NCI-H2171 (cell line): ENCODE data around the gene SLC47A2.
"Not testable (repeated sequence)": the region's sequence is repeated elsewhere in the genome, so short reads cannot be mapped to it uniquely, and the experiment has no call there.

Experiments
- DNase-seq: peaks from one replicate; lab custom pipeline; 2025; lab: John Stamatoyannopoulos, UW

SLC47A2 gene

DNA sequence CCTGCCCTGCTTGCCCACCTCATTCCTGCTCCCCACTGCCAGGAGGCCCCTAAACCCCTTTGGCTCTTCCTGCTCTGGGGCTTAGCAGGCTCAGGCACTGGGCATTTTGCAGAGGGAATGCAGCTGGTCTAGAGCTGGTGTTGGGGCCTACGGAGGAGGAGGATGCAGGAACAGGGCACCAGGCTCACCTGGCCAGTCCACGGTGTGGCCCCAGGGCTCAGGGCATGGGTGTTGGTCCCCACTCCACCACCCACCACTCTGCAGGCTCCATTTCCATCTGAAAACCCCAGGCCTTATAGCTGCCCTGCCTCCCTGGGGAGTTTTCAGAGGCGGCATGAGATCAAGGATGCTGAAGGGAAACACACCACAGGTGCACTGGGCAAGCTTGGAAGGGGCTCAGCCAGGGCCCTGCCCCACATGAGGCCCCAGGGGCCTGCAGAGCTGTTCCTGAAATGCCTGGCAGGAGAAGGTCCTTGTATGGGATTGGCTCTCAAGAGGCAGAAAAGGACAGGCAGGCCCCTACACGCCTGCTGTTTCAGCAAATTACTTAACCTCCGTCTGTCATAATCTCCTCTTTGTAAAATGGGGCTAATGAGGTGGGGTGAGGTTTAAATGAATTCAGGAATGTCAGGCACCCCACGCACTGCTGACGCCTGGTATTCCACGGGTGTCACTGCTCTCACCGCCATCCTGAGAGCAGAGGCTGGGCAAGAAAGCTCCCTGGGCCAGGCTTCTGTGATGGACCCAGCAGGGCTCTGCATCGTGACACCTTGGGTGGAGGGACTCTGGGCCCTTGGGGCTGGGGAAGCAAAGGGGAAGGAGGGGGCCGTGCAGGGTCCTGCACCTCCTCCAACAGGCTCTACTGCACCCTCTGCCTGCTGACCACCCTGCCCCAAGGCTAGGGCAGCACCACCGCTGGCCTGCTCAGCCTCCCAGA is 9.3 kb downstream of the SLC47A2 start:
- DNase-seq: peak; percentile 92

DNA sequence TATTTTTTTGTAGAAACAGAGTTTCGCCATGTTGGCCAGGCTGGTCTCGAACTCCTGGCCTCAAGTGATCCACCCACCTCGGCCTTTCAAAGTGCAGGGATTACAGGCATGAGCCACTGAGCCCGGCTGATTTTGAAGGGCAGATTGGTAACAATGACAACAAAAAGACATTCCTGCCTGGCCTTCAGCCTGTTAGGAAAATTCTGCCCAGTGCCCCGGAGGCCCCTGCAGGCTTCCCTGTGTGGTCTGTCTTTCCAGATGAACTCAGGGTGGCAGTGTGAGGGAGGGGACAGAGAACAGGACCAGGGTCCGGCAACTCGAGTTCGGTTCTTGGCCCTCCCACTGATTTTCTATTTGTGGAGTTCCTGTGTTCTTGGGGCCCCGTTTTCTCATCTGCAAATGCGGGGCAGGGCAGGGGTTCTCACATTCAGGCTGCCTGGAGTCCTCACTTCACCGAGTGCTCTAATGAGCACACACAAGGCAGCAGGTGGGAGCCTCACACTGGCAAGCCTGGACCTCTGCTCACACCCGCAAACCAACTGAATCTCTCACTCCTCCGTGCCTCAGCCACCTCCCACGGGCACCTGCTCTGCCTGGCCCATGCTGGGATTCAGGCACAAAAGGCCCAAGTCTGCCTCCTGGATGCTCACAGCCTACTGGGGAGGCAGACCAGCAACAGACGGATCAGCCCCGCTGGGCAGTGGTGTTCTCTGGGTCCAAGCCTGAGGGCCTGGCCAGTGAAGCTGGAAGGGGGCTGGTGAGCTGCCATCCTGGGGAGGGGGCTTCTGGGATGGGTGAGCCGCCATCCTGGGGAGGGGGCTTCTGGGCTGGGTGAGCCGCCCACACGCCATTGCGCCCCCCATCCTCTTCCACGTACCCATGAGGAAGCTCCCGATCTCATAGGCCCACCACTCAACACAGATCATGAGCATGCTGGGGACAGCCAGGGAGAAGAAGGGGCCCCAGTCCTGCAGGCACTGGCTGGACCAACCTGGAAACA is 10.3 kb downstream of the SLC47A2 start:
- peak; percentile 37 for DNase-seq

DNA sequence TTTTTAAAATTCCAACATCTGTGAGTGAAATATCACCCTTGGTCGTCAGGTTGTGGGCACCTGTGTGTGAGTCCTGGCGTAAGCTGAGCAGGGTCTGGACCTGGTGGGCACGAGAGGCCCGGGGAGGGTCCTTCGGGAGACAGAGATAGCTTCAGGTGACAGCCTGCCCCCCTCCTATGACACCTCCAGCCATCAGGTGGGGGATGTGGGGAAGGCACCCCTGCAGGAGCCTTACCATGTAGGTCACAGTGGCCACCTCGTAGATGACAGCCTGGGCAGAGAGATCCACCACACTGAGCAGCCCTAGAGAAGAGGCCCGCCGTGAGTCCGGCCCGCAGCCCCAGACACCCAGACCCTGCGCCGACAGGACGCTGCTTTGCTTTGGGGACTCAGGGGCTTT is 11.2 kb downstream of the SLC47A2 start:
- DNase-seq: no peak

DNA sequence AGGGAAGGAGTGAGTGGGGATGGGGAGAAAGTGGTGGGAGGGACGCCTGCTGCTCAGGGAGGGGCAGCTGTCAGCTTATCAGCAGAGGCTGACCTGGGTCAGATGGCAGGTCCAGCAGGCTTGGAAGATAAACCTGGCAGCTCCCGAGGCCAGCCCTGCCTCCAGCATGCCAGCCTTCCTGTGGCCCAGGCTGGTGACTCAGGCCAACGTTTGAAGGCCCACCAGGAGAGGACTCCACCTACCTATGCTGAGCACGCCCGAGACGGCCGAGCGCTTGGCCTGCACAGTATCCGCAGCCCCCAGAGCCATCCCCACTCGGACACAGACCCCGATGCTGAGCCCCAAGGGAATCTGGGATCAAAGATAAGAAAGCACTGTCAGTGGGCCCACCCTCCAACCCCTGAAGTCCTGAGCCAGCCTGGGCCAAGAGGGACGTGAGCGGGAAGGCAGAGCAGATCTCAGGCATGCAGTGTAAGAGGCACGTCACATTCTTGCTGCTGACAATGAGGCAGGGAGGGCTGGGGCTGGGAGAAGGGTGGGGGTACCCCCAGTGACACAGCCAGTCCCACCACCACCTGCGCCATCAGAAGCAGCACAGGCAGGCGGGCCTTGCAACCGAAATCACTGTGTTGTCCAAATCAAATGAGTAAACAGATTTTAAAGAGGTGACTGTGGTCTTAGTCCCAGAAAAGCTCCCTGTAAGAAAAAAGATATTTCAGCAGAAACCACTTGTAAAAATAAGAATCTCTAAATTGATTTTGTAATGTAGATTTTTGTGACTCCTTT is 12.4 kb downstream of the SLC47A2 start:
- no peak for DNase-seq

DNA sequence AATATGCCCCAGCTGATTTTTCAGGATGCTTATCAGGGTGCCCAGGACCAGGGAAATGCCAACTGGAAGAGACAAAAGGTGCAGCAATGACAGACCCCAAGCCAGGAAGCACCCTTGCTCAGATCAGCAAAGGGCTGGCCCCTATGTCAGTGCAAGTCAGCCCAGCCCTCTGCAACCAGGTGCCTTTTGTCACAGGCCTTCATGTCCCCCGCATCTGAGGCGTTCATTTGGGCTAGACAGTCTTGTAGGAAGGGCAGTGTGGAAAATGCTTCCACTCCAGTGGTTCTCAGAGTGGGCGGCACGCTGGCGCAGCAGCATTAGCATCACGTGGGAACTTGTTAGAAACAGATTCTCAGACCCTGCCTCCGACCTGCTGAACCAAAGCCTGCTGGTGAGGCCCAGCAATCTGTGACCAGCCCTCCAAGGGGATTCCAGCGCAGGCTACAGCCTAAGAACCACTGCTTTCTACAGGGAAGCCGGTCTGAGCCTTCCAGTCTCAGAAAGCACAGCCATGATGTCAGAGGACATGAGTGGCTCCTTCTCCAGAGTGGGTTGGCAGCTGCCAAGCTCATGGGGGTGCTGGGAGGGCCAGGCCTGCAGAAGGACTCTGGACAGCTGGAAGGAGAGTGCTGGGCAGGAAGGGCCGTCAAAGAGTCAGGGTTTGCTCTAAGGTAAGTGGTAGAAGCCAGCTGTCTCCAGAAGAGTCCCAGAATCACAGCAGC is 13.1 kb downstream of the SLC47A2 start:
- no peak for DNase-seq

DNA sequence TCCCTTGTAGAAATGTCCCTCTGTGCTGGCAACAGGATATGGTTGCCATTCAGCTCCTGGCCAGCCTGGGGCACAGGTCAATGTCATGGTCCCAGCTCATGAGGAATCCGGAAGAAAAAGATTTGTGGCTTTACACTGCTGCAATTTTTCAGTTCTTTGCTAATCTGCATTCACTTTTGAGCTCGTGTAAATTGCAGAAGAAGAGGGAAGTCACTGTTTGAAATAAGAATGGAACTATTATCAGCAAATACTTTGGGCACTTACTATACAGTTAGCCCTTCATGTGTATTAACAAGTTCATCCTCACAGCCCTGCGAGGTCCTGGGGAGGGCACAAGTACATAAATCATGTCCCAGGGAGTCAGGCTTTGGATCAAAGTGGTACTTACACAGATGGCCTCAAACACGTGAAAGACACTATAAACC is 14.2 kb downstream of the SLC47A2 start:
- DNase-seq: no peak

DNA sequence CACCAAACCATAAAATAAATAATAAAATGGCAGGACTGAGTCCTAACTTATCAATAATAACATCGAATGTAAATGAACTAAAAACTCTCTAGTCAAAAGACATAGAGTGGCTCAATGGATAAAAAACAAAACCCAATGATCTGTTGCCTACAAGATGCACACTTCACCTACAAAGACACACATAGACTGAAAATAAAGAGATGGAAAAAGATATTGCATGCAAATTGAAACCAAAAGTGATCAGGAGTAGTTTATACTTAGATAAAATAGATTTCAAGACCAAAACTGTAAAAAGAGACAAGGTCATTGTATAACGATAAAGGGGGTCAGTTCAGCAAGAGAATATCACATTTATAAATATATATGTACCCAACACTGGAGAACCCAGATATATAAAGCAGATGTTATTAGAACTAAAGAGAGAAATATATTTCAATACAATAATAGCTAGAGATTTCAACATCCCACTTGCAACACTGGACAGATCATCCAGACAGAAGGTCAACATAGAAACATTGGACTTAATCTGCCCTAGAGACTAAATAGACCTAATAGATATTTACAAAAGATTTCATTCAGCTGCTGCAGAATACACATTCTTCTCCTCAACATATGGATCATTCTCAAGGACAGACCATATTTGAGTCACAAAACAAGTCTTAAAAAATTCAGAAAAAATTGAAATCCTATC is 29.8 kb downstream of the SLC47A2 start:
- no peak for DNase-seq

DNA sequence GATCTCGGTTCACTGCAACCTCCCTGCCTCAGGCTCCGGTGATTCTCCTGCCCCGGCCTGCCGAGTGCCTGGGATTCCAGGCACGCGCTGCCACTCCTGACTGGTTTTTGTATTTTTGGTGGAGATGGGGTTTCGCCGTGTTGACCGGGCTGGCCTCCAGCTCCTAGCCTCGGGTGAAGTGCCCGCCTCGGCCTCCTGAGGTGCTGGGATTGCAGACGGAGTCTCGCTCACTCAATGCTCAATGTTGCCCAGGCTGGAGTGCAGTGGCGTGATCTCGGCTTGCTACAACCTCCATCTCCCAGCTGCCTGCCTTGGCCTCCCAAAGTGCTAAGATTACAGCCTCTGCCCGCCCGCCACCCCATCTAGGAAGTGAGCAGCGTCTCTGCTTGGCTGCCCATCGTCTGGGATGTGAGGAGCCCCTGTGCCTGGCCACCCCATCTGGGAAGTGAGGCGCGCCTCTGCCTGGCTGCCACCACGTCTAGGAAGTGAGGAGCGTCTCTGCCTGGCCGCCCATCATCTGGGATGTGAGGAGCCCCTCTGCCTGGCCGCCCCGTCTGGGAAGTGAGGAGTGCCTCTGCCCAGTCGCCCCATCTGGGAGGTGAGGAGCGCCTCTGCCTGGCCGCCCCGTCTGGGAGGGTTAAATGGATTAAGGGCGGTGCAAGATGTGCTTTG is 31.3 kb downstream of the SLC47A2 start:
- not testable (repeated sequence) for DNase-seq

DNA sequence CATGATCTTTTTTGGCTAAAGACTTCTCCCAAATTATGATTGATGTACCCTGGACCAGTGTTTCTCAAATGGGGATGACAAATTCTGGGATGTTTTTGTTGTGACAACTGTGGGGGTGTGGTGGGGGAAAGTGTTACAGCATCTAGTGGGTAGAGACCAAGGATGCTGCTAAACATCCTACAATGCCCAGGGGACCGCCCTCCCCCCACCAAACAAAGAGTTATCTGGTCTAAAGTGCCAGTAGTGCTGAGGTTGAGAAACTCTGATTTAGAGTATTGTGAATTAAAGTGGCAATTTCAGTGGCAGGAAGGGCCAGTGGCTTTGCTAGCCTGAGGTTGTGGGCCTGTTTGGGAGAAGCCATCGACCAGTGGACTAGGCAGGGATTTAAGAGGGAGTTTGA is 33.3 kb downstream of the SLC47A2 start:
- DNase-seq: no peak

DNA sequence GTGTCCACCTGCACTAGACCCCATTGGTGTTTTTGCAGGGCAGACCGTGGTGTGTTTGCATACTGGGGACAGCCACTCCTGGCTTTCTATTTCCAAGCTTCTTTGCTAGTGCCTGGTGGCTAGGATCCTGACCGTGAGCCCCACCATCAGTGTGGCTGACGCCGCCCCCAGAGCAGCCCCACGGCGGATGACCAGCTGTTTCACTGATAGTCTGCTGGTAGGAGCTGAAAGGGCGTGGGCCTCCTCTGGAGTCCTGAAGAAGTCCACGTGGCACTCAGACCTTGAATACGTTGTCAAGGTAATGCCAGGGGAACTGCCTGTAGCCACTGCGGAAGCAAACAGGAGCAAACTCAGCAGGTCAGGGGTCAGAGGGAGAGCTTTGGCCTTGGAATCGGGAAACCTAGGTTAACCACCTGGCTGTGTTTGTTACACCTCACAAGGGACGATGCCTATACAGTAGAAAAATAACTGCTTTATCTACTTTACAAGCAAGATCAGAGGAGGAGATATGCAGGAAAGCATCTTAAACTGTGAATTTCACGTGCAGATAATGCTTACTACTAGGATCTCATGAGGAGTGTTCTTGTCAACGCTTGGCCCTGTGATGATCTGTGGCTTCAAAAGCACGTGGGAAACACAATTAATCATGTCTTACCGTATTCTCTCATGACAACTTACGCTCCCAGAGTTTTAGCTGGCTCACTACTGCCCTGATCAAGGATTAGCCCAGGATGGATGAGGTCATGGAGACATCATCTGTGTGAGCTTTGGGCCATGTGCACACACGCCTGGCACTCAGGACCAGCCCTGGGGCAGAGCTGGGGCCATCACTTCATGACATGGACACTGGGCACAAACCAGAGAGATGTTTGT is 37.6 kb downstream of the SLC47A2 start:
- no peak for DNase-seq

DNA sequence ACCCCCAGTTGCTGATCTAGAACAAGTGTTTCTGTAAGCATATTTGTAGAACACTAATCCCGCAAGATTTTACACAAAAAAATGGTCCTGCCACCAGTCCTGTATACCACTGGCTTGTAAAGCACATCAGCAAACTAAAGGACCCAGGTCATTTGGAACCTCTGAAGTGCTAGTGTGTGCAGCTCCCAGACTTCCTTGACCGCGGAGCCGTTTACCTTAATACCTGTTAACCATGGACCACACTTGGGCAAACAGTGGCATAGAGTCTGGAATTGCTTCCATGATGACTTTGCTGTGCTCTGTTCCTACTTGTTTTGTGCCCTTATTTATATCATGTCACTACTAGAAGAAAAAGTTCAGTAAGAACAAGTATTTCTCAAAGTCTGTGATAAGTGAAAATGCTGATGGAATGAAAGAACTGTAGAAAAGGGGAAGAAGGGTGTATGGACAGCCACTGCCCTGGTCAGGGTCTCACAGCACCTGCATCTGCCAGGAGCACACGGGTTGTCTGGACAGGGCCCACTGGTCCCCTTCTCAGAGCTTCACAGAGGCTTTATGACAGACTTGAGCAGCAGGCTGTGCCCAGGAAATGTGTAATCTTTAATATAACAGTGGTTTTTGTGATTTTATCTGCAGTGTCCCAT is 38.5 kb downstream of the SLC47A2 start:
- DNase-seq: no peak

DNA sequence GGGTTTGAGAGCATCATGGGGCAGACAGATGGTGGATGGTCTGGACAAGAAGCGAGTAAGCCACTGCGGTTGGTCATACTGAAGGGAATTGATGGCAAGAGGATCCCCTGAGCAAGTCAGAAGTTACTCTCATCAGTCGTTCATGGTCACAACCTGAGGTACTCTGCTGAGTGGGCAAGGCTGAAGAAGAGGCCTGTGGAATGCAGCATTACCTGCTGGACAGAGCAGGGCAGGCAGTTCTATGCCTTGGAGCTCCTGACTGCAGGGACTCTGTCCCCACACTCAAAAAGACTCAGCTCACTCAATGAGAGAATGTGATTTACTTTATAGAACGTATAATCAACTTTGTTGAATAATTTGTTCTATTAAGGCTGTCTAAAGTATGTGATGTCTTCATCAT is 39.5 kb downstream of the SLC47A2 start:
- no peak for DNase-seq

DNA sequence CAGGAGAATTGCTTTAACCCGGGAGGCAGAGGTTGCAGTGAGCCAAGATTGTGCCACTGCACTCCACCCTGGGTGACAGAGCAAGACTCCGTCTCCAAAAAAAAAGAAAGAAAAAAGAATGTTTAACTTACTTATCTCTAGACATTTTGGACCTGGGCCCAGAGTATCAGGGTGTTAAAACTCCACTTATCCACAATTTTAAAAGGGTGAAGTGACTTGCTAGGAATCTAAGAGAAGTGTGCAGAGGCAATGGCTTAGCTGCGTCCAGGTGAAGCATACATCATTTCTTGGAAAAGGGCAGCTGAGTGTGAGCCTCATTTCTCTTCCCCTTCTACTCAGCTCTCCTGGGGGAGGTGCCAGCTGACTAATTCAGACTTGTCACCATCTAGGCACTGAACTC is 42.8 kb downstream of the SLC47A2 start:
- no peak for DNase-seq

DNA sequence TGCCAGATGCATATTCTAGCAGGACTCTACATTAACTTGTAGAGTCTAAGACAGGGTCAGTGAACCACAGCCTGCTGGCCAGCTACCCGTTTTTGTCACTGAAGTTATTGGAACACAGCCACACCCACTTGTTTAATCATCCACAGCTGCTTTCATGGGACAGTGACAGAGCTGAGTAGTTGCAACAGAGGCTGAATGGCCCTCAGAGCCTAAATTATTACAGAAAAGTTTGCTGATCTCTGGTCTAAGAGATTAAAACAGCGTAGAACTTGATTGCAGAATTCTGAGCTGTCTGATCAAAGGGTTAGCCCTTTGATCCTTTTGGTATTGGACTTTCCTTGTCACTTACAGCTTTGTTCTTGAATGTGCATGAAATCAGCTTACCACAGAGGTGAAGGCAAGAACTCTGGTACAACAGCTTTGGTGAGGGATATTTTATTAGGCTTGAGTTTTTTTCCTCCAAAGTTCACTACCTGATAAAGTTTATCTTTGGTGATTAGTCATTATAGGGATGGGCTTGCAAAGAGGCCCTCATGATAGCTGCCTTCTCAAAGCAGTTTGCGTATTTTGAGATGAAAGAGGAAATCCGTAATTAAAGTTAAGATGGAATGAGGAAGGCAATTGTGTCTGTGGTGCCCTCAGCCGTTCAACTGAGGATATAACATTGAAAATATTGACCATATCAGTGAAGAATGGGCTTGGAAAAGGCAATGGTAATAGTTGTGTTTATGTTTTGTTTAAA is 44.2 kb downstream of the SLC47A2 start:
- DNase-seq: no peak

DNA sequence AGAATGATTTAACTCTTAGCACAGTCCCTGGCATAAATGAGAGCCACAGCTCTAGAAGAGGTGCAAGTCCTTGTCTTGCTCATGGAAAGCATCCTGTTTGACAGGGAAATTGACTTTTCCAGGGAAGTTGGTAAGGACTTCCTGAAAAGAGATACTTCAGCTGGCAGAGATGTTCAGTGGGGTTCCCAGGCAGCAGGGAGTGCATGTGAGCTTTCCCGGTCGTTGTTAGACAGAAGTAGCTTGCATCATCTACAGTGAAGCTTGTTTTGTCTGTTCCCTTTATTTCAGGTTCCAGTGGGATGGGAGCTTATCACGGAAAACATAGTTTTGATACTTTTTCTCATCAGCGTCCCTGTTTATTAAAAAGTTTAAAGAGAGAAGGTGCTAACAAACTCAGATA is 45.0 kb downstream of the SLC47A2 start:
- no peak for DNase-seq

DNA sequence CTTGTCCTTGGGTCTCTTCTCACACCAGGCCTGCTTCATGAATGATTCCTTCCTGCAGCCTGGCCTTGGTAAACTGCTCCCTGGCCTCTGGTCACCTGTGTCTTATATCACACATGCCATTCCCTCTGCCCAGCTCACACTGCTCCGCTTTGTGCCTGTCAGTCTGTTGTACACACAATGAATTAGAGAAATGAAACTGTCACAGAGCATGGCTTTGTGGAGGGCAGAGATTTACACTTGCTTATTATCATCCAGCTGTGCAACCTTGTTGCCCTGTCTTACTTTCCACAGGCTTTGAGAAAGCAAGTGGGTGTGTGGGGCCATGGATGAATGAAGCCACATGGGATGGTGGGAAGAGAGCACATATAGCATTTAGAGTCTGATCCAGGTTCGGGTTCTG is 45.5 kb downstream of the SLC47A2 start:
- no peak for DNase-seq

DNA sequence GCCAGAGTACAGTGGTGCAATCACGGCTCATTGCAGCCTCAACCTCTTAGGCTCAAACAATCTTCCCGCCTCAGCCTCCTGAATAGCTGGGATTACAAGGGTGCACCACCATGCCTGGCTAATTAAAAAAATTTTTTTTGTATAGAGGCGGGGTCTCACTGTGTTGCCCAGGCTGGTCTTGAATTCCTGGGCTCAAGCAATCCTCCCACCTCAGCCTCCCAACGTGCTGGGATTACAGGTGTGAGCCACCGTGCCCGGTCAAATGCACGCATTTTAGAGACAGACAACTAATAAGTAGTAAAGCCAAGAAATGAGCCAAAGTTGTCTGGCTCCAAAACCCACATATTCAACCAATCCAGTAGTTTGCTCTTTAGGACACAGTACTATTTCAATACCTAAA is 46.7 kb downstream of the SLC47A2 start:
- not testable (repeated sequence) for DNase-seq

DNA sequence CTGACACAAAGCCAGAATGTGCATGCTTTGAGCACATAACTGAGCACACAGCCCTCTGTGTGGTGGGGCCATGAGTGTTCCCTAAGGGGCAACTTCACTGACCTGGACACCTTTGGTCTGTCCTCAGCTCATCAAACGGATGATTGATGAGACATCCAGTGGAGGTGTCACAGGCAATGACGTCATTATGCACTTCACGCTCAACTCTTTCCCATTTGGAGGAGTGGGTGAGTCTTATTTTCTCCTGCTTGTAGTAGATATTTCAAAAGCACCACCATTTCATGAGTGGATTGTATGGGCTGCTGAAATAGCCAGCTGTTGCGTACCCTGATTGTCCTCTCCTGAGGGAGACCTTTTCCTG is 51.6 kb downstream of the SLC47A2 start:
- no peak for DNase-seq
